HEK293 (cell line): ENCODE data around the gene UBXN1.

Source experiments
- BCL11A ChIP-seq: fragments of 450-650 bp; formaldehyde crosslinking; IDR thresholded peaks from 2 replicates; pipeline ENCODE4 v1.5.1; 2016; ENCODE audit warnings: low read depth, missing biosample characterization, missing genetic modification characterization
- GLIS2 ChIP-seq: fragments of 450-650 bp; formaldehyde crosslinking; IDR thresholded peaks from 2 replicates; pipeline ENCODE4 v1.5.1; 2016; ENCODE audit warnings: missing biosample characterization, missing genetic modification characterization
- KLF7 ChIP-seq: fragments of 450-650 bp; formaldehyde crosslinking; IDR thresholded peaks from 2 replicates; pipeline ENCODE4 v1.5.1; 2016; ENCODE audit warnings: missing biosample characterization, missing genetic modification characterization, borderline replicate concordance
- MZF1 ChIP-seq: fragments of 450-650 bp; formaldehyde crosslinking; IDR thresholded peaks from 2 replicates; pipeline ENCODE4 v1.5.1; 2017; ENCODE audit warnings: missing biosample characterization, missing genetic modification characterization, borderline replicate concordance
- REPIN1 ChIP-seq: fragments of 450-650 bp; formaldehyde crosslinking; IDR thresholded peaks from 2 replicates; pipeline ENCODE4 v1.5.1; 2017; ENCODE audit warnings: missing biosample characterization, missing genetic modification characterization, low read depth
- SP3 ChIP-seq: fragments of 450-650 bp; formaldehyde crosslinking; IDR thresholded peaks from 2 replicates; pipeline ENCODE4 v1.5.1; 2016; ENCODE audit warnings: missing biosample characterization, missing genetic modification characterization
- SP7 ChIP-seq: fragments of 450-650 bp; formaldehyde crosslinking; IDR thresholded peaks from 2 replicates; pipeline ENCODE4 v1.5.1; 2016; ENCODE audit warnings: missing biosample characterization, missing genetic modification characterization
- YY1 ChIP-seq: fragments of 450-650 bp; formaldehyde crosslinking; IDR thresholded peaks from 2 replicates; pipeline ENCODE4 v1.5.1; 2018; ENCODE audit warnings: missing biosample characterization, missing genetic modification characterization
- ZNF112 ChIP-seq: fragments of 450-650 bp; formaldehyde crosslinking; IDR thresholded peaks from 2 replicates; pipeline ENCODE4 v1.5.0; 2017; ENCODE audit warnings: missing biosample characterization, missing genetic modification characterization
- ZNF114 ChIP-seq: fragments of 450-650 bp; formaldehyde crosslinking; IDR thresholded peaks from 2 replicates; pipeline ENCODE4 v1.5.0; 2017; ENCODE audit warnings: missing biosample characterization, missing genetic modification characterization
- ZNF133 ChIP-seq: fragments of 450-650 bp; formaldehyde crosslinking; IDR thresholded peaks from 2 replicates; pipeline ENCODE4 v1.5.1; 2016; ENCODE audit warnings: missing biosample characterization, missing genetic modification characterization
- ZNF175 ChIP-seq: fragments of 450-650 bp; formaldehyde crosslinking; IDR thresholded peaks from 2 replicates; pipeline ENCODE4 v1.5.1; 2016; ENCODE audit warnings: missing biosample characterization, missing genetic modification characterization
- ZNF2 ChIP-seq: fragments of 450-650 bp; formaldehyde crosslinking; IDR thresholded peaks from 2 replicates; pipeline ENCODE4 v1.5.1; 2016; ENCODE audit warnings: missing biosample characterization, missing genetic modification characterization
- ZNF23 ChIP-seq: fragments of 450-650 bp; formaldehyde crosslinking; IDR thresholded peaks from 2 replicates; pipeline ENCODE4 v1.5.1; 2016; ENCODE audit warnings: missing biosample characterization, missing genetic modification characterization, borderline replicate concordance
- ZNF354C ChIP-seq: fragments of 450-650 bp; formaldehyde crosslinking; IDR thresholded peaks from 2 replicates; pipeline ENCODE4 v1.5.1; 2016; ENCODE audit warnings: missing biosample characterization, missing genetic modification characterization, low read depth, borderline replicate concordance
- ZNF510 ChIP-seq: fragments of 450-650 bp; formaldehyde crosslinking; IDR thresholded peaks from 2 replicates; pipeline ENCODE4 v1.5.1; 2018; ENCODE audit warnings: mild to moderate bottlenecking, missing genetic modification characterization, missing biosample characterization; ENCODE audit not compliant: insufficient replicate concordance
- ZNF571 ChIP-seq: fragments of 450-650 bp; formaldehyde crosslinking; IDR thresholded peaks from 2 replicates; pipeline ENCODE4 v1.5.0; 2017; ENCODE audit warnings: missing biosample characterization, missing genetic modification characterization
- ZNF677 ChIP-seq: fragments of 450-650 bp; IDR thresholded peaks from 2 replicates; pipeline ENCODE4 v1.5.0; 2018; ENCODE audit warnings: missing biosample characterization, mild to moderate bottlenecking, missing genetic modification characterization, moderate library complexity
- ZNF830 ChIP-seq: fragments of 450-650 bp; IDR thresholded peaks from 2 replicates; pipeline ENCODE4 v1.5.0; 2018; ENCODE audit warnings: missing biosample characterization, missing genetic modification characterization, low read depth, mild to moderate bottlenecking, moderate library complexity
- ZNF843 ChIP-seq: fragments of 450-650 bp; formaldehyde crosslinking; IDR thresholded peaks from 2 replicates; pipeline ENCODE4 v1.5.1; 2016; ENCODE audit warnings: missing biosample characterization, missing genetic modification characterization
- TF ChIP-seq, protein P1 (sequence below): fragments of 450-650 bp; IDR thresholded peaks from 2 replicates; pipeline ENCODE4 v1.5.1; 2018; ENCODE audit warnings: missing biosample characterization, missing genetic modification characterization
- TF ChIP-seq, protein P2 (sequence below): sonication (generic); formaldehyde crosslinking; IDR thresholded peaks from 2 replicates; pipeline ENCODE4 v1.8.1; 2022; ENCODE audit warnings: mild to moderate bottlenecking, moderate library complexity, missing genetic modification reagents
- TF ChIP-seq, protein P3 (sequence below): fragments of 450-650 bp; formaldehyde crosslinking; IDR thresholded peaks from 2 replicates; pipeline ENCODE4 v1.5.1; 2016; ENCODE audit warnings: missing biosample characterization, missing genetic modification characterization, borderline replicate concordance
- TF ChIP-seq, protein P4 (sequence below): fragments of 450-650 bp; formaldehyde crosslinking; IDR thresholded peaks from 2 replicates; pipeline ENCODE4 v1.5.1; 2017; ENCODE audit warnings: missing biosample characterization, missing genetic modification characterization
- TF ChIP-seq, protein P5 (sequence below): fragments of 450-650 bp; formaldehyde crosslinking; IDR thresholded peaks from 2 replicates; pipeline ENCODE4 v1.5.1; 2016; ENCODE audit warnings: missing biosample characterization, missing genetic modification characterization
- TF ChIP-seq, protein P6 (sequence below): fragments of 450-650 bp; formaldehyde crosslinking; IDR thresholded peaks from 2 replicates; pipeline ENCODE4 v1.5.1; 2016; ENCODE audit warnings: missing biosample characterization, missing genetic modification characterization

UBXN1 gene

DNA sequence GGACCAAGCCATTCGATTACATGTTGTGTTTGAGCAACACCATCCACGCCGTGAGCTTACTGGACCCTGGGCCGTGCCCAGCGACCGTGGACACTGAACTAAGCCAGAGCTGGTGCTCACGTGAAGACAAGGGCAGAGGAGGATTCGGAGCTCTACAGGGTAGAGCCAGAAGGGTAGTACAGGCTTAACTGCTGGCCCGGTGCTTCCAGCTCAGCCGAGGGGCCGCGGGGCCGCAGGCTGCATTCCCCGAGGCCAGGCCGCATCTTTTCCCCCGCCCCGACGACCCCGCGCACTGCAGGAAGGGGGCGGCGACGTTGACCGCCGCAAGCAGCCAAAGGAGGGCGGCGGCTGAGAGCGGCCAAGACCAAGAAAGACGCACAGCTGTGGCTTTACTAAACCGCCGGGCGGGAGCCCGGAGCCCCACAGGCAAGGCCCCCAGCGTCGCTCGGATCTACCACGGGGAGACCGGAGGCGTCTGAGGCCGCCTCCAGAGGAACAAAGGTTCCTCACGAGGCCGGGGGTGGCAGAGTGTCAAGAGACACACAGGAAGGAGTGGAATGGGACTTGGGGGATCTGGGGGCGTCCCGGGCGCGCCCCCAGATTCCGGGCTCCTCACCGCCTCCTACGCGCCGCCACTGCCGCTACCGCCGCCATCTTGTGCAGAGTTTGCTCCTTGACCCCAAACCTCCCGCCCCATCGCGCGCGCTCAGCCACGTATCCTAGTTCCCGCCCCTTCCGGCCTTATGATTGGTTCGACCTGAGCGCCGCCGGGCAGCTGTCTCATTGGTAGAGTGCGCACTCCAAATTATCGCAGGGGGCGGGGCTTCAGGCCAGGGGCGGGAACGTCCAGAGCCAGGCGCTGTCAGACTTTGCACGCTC, 32.7 kb downstream of the UBXN1 start, which contains the start of gene GANAB (continued):
- no peak for TF ChIP-seq ZNF175
- TF ChIP-seq ZNF571 (tag by site-specific recombination), result no peak
- TF ChIP-seq ZNF133 (tag by site-specific recombination), result no peak
- no peak for TF ChIP-seq MZF1 (tag by site-specific recombination)
- 0 out of 2 replicates have a peak, but pooled peaks have one; percentile 22 for TF ChIP-seq BCL11A (tag by site-specific recombination)
- no peak for TF ChIP-seq ZNF677 (tag by site-specific recombination)
- TF ChIP-seq, protein P1, sequence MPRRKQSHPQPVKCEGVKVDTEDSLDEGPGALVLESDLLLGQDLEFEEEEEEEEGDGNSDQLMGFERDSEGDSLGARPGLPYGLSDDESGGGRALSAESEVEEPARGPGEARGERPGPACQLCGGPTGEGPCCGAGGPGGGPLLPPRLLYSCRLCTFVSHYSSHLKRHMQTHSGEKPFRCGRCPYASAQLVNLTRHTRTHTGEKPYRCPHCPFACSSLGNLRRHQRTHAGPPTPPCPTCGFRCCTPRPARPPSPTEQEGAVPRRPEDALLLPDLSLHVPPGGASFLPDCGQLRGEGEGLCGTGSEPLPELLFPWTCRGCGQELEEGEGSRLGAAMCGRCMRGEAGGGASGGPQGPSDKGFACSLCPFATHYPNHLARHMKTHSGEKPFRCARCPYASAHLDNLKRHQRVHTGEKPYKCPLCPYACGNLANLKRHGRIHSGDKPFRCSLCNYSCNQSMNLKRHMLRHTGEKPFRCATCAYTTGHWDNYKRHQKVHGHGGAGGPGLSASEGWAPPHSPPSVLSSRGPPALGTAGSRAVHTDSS (tag by site-specific recombination), result no peak; the same call in 1 of the 2 replicates
- TF ChIP-seq SP7 (tag by site-specific recombination), result peak; percentile 44; the same call in 1 of the 2 replicates
- no peak for TF ChIP-seq ZNF23 (tag by site-specific recombination)
- no peak for TF ChIP-seq ZNF114 (tag by site-specific recombination)
- no peak for TF ChIP-seq ZNF2 (tag by site-specific recombination)
- peak; percentile 85 for TF ChIP-seq YY1 (tag by site-specific recombination)
- TF ChIP-seq ZNF830 (tag by site-specific recombination), result no peak
- TF ChIP-seq, protein P2, sequence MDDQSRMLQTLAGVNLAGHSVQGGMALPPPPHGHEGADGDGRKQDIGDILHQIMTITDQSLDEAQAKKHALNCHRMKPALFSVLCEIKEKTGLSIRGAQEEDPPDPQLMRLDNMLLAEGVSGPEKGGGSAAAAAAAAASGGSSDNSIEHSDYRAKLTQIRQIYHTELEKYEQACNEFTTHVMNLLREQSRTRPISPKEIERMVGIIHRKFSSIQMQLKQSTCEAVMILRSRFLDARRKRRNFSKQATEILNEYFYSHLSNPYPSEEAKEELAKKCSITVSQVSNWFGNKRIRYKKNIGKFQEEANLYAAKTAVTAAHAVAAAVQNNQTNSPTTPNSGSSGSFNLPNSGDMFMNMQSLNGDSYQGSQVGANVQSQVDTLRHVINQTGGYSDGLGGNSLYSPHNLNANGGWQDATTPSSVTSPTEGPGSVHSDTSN, result no peak
- TF ChIP-seq ZNF510 (tag by site-specific recombination), result no peak
- no peak for TF ChIP-seq ZNF112 (tag by site-specific recombination)
- TF ChIP-seq SP3 (tag by site-specific recombination), result peak; percentile 79
- TF ChIP-seq ZNF354C (tag by site-specific recombination), result no peak
- TF ChIP-seq, protein P3, sequence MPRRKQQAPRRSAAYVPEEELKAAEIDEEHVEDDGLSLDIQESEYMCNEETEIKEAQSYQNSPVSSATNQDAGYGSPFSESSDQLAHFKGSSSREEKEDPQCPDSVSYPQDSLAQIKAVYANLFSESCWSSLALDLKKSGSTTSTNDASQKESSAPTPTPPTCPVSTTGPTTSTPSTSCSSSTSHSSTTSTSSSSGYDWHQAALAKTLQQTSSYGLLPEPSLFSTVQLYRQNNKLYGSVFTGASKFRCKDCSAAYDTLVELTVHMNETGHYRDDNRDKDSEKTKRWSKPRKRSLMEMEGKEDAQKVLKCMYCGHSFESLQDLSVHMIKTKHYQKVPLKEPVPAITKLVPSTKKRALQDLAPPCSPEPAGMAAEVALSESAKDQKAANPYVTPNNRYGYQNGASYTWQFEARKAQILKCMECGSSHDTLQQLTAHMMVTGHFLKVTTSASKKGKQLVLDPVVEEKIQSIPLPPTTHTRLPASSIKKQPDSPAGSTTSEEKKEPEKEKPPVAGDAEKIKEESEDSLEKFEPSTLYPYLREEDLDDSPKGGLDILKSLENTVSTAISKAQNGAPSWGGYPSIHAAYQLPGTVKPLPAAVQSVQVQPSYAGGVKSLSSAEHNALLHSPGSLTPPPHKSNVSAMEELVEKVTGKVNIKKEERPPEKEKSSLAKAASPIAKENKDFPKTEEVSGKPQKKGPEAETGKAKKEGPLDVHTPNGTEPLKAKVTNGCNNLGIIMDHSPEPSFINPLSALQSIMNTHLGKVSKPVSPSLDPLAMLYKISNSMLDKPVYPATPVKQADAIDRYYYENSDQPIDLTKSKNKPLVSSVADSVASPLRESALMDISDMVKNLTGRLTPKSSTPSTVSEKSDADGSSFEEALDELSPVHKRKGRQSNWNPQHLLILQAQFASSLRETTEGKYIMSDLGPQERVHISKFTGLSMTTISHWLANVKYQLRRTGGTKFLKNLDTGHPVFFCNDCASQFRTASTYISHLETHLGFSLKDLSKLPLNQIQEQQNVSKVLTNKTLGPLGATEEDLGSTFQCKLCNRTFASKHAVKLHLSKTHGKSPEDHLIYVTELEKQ (tag by site-specific recombination), result no peak
- TF ChIP-seq ZNF843 (tag by site-specific recombination), result 0 out of 2 replicates have a peak, but pooled peaks have one; percentile 36
- TF ChIP-seq, protein P4, sequence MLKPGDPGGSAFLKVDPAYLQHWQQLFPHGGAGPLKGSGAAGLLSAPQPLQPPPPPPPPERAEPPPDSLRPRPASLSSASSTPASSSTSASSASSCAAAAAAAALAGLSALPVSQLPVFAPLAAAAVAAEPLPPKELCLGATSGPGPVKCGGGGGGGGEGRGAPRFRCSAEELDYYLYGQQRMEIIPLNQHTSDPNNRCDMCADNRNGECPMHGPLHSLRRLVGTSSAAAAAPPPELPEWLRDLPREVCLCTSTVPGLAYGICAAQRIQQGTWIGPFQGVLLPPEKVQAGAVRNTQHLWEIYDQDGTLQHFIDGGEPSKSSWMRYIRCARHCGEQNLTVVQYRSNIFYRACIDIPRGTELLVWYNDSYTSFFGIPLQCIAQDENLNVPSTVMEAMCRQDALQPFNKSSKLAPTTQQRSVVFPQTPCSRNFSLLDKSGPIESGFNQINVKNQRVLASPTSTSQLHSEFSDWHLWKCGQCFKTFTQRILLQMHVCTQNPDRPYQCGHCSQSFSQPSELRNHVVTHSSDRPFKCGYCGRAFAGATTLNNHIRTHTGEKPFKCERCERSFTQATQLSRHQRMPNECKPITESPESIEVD (tag by site-specific recombination), result no peak
- TF ChIP-seq, protein P5, sequence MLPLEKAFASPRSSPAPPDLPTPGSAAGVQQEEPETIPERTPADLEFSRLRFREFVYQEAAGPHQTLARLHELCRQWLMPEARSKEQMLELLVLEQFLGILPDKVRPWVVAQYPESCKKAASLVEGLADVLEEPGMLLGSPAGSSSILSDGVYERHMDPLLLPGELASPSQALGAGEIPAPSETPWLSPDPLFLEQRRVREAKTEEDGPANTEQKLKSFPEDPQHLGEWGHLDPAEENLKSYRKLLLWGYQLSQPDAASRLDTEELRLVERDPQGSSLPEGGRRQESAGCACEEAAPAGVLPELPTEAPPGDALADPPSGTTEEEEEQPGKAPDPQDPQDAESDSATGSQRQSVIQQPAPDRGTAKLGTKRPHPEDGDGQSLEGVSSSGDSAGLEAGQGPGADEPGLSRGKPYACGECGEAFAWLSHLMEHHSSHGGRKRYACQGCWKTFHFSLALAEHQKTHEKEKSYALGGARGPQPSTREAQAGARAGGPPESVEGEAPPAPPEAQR (tag by site-specific recombination), result no peak
- peak; percentile 82 for TF ChIP-seq GLIS2 (tag by site-specific recombination)
- TF ChIP-seq, protein P6, sequence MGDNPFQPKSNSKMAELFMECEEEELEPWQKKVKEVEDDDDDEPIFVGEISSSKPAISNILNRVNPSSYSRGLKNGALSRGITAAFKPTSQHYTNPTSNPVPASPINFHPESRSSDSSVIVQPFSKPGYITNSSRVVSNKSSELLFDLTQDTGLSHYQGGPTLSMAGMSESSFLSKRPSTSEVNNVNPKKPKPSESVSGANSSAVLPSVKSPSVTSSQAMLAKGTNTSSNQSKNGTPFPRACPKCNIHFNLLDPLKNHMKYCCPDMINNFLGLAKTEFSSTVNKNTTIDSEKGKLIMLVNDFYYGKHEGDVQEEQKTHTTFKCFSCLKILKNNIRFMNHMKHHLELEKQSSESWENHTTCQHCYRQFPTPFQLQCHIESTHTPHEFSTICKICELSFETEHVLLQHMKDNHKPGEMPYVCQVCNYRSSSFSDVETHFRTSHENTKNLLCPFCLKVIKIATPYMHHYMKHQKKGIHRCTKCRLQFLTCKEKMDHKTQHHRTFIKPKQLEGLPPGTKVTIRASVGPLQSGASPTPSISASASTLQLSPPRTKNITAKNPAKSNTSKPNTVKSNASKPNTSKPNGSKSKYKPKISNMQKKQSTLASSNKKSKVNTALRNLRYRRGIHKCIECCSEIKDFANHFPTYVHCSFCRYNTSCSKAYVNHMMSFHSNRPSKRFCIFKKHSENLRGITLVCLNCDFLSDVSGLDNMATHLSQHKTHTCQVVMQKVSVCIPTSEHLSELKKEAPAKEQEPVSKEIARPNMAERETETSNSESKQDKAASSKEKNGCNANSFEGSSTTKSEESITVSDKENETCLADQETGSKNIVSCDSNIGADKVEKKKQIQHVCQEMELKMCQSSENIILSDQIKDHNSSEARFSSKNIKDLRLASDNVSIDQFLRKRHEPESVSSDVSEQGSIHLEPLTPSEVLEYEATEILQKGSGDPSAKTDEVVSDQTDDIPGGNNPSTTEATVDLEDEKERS, result no peak
- TF ChIP-seq KLF7 (tag by site-specific recombination), result 0 out of 2 replicates have a peak, but pooled peaks have one; percentile 27
- TF ChIP-seq REPIN1 (tag by site-specific recombination), result no peak
